ENCODE results near the gene DCXR. TPM values are rescaled to one million over a fixed set of nuclear protein-coding genes. Genes with fewer than 3 reads are reported as not detected.

Gene DCXR
- total and polyA plus RNA-seq, 7 donors = 44.3 to 163 (median 94.8) TPM

DNA sequence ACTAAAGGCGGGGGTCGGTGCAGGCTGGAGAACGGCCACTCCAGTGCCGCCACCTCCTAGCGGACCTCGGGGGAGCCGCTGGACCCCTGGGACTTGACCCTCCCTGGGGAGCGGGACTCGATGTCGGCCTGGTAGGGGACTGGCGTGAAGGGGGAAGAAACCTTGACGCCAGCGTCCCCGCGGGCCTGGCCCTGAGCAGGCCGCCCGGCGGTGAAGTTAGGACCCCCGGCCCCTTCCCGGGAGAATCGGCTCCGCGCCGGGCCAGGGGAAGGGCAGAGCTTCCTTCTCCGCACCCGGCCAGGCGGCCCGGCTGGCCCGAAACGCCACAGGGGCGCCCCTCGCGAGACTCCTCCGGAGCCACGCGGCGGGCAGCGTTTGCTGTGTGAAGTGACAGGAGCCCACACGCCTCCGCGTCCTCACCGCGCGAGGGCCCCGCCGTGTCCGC, 27.7 kb upstream of the DCXR start:
- no peaks in the 10 kb centered on the region for H3K27me3 ChIP-seq
- no peaks in the 10 kb centered on the region for H3K9me3 ChIP-seq
- peaks cover 9 to 38% (median 18%) of the 10 kb centered on the region in 4 donors for H3K36me3 ChIP-seq
- intact Hi-C loops (cut with DNase I) = loop anchor here (2.0 kb wide), 1 partner anchor 34 kb away; the partner anchor contains the start of gene FASN
- H3K4me3 ChIP-seq = peak overlapping the region; percentile 61 to 97 (median 88)
- no peak for TF ChIP-seq EP300 (IDR thresholded peaks at IDR 0.05)
- no peak for TF ChIP-seq CTCF (IDR thresholded peaks at IDR 0.05)
- no peak for TF ChIP-seq POLR2A (IDR thresholded peaks at IDR 0.05)
- no peak for TF ChIP-seq POLR2AphosphoS5 (IDR thresholded peaks at IDR 0.05)
- no peak for DNase-seq
- WGBS, 2 donors = 1% methylated on average over 47 of the region's 47 CpGs
- peaks cover 0 to 30% (median 25%) of the 10 kb centered on the region in 4 donors for H3K4me1 ChIP-seq
- H3K27ac ChIP-seq = peak overlapping the region; percentile 76 to 89 (median 84)

DNA sequence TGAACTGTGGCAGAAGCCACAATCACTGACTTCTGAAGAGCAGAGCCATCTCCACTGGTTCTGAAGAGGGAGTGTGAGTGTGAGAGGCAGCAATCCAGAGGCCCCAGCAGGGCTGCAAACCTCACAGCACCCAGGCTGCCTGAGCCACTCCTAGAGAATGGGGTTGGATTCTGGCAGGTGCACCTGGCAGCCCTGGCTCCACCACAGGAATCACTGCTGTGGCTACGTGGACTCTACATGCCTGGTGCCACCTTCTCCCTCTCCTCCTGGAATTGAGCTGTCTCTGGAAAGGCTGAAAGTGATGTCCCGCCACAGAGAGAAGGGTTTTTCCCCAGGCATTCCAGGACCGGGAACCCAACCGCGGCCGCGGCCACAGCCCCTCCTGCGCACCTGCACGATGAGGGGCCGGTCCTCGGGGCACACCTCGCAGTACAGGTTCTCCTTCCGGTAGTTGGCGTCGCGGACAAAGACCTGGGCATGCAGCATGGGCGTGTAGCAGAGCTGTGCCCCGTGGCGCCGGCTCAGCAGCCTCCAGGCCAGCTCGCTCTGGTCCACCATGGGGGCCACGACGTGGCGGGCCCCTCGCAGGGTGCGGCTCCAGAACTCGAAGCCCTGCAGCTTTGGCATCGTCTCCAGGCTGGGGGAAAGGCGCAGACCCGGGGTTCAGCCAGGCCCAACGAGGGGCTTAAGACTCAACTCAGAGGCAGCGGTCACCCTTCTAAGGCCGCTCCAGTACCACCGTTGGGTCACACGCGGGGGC, 27.1 kb upstream of the DCXR start:
- WGBS, 2 donors = 10 to 38% methylated on average over 36 of the region's 36 CpGs
- H3K36me3 ChIP-seq = peaks cover 9 to 44% (median 19%) of the 10 kb centered on the region in 4 donors
- peak overlapping the region; percentile 61 to 97 (median 88) for H3K4me3 ChIP-seq
- H3K27me3 ChIP-seq = no peaks in the 10 kb centered on the region
- intact Hi-C loops (cut with DNase I) = loop anchor here (2.0 kb wide), 1 partner anchor 34 kb away; the partner anchor contains the start of gene FASN
- TF ChIP-seq CTCF (IDR thresholded peaks at IDR 0.05) (no peak), POLR2AphosphoS5 (IDR thresholded peaks at IDR 0.05) (no peak), POLR2A (IDR thresholded peaks at IDR 0.05) (no peak), EP300 (IDR thresholded peaks at IDR 0.05) (no peak)
- DNase-seq = no peak
- peak overlapping the region; percentile 76 to 89 (median 84) for H3K27ac ChIP-seq
- no peaks in the 10 kb centered on the region for H3K9me3 ChIP-seq
- H3K4me1 ChIP-seq = peaks cover 0 to 30% (median 25%) of the 10 kb centered on the region in 4 donors

GRCh38 chr17:82063424-82064415, 26.2 kb upstream of the DCXR start:
- Histone ChIP-seq H3K27me3 (no peaks in the 10 kb centered on the region), H3K9me3 (no peaks in the 10 kb centered on the region), H3K36me3 (peaks cover 9 to 53% (median 19%) of the 10 kb centered on the region in 4 donors), H3K27ac (no peak overlapping the region), H3K4me3 (no peak overlapping the region), H3K4me1 (peaks cover 0 to 30% (median 25%) of the 10 kb centered on the region in 4 donors)
- intact Hi-C loops (cut with DNase I) = loop anchor here (2.0 kb wide), 1 partner anchor 35 kb away; the partner anchor contains the start of gene FASN
- no peak for DNase-seq
- 71 to 81% methylated on average over 20 of the region's 20 CpGs for WGBS, 2 donors
- TF ChIP-seq POLR2AphosphoS5 (IDR thresholded peaks at IDR 0.05) (no peak), POLR2A (IDR thresholded peaks at IDR 0.05) (no peak), CTCF (IDR thresholded peaks at IDR 0.05) (no peak), EP300 (IDR thresholded peaks at IDR 0.05) (no peak)

GRCh38 chr17:82062984-82063368, 25.5 kb upstream of the DCXR start:
- TF ChIP-seq POLR2A (IDR thresholded peaks at IDR 0.05) (no peak), POLR2AphosphoS5 (IDR thresholded peaks at IDR 0.05) (no peak), EP300 (IDR thresholded peaks at IDR 0.05) (no peak), CTCF (IDR thresholded peaks at IDR 0.05) (no peak)
- Histone ChIP-seq H3K27ac (no peak overlapping the region), H3K4me3 (no peak overlapping the region), H3K9me3 (no peaks in the 10 kb centered on the region), H3K27me3 (no peaks in the 10 kb centered on the region), H3K36me3 (peaks cover 10 to 61% (median 21%) of the 10 kb centered on the region in 4 donors), H3K4me1 (peaks cover 0 to 30% (median 25%) of the 10 kb centered on the region in 4 donors)
- 93 to 96% methylated on average over 9 of the region's 9 CpGs for WGBS, 2 donors
- no peak for DNase-seq
- intact Hi-C loops (cut with DNase I) = no loop called here

All from sigmoid colon (tissue), 7 donors.